NOMO-1 treated with dmso at 0.1 percent for 144 hours (cell line): ENCODE data around the gene CEACAM1.
"Not testable (repeated sequence)": the region's sequence is repeated elsewhere in the genome, so short reads cannot be mapped to it uniquely, and the experiment has no call there.

Source experiments
- DNase-seq: peaks from one replicate; lab custom pipeline; 2025; ENCODE audit not compliant: unreplicated experiment; lab: John Stamatoyannopoulos, UW

Gene CEACAM1

DNA sequence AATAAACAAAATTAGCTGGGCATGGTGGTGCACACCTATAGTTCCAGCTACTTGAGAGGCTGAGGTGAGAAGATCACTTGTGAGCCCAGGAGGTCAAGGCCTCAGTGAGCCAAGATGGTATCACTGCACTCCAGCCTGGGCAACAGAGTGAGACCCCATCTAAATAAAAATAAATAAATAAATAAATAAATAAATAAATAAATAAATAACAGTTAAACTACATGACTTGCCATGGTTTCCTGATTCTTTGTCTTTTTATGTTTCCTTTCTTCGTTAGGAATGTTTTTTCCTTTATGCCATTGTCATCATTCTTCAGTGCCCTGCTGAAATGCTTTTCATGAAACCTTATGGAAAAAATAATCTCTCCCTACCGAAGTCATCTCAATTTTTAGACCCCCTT is 50.3 kb downstream of the CEACAM1 start:
- no peak for DNase-seq

DNA sequence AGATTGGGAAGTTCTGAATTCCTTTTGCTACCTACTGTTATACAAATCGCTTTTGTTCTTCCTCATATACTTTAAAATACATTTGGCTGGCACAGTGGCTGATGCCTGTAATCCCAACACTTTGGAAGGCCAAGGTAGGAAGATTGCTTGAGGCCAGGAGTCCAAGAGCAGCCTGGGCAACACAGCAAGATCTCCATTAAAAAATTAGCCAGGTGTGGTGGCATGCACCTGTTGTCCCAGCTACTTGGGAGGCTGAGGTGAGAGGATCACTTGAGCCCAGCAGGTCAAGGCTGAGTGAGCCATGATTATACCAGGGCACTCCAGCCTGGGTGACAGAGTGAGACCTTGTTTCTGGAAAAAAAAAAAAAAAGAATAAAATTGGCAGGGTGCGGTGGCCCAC is 51.2 kb downstream of the CEACAM1 start:
- no peak for DNase-seq

DNA sequence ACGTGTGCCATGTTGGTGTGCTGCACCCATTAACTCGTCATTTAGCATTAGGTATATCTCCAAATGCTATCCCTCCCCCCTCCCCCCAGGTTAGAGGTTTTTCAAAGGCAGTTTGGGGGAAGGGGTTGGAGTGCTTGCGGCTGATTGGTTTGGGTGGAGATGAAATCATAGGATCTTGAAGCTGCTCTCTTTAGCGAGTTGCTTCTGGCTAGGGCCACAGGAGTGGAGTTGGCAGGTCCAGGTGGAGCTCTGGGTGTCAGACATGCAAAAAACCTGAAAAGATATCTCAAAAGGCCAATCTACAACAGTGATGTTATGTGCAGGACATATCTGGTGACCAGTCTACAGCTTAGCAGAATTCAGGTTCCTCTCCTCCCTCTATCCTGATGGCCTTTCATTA is 52.9 kb downstream of the CEACAM1 start:
- DNase-seq = no peak

DNA sequence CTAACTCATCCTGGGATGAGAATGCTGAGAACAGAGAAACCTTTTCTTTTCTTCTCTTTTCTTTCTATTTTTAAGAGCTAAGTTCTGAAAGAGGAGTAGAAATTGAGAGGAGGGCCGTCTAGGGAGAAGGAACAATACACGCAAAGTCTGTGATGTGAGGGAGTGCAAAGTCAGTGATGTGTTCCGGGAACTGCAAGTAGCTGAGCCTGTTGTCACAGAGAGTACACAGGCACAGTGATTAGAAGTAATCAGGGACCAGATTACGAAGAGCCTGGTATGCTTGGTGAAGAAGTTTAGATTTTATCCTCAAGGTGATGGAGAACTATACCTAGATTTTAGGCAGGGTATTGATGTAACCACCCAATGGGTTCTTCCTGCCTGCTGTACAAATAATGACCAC is 53.5 kb downstream of the CEACAM1 start:
- DNase-seq = no peak

DNA sequence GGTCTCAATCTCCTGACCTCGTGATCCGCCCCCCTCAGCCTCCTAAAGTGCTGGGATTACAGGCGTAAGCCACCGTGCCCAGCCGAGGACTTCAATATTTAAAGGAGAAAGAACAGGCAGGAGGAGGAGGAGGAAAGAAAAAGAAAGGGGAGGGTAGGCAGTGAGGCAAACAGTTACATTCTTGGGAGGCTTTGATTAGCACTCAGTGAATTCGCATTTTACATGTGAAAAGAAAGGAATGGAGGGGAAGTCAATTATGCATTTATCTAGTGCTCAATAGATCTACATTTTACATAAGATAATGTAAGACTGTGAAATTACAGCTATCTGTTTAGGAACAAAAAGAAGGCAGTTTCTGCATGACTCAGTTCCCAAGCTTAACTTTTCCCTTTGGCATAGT is 54.6 kb downstream of the CEACAM1 start:
- DNase-seq = no peak

DNA sequence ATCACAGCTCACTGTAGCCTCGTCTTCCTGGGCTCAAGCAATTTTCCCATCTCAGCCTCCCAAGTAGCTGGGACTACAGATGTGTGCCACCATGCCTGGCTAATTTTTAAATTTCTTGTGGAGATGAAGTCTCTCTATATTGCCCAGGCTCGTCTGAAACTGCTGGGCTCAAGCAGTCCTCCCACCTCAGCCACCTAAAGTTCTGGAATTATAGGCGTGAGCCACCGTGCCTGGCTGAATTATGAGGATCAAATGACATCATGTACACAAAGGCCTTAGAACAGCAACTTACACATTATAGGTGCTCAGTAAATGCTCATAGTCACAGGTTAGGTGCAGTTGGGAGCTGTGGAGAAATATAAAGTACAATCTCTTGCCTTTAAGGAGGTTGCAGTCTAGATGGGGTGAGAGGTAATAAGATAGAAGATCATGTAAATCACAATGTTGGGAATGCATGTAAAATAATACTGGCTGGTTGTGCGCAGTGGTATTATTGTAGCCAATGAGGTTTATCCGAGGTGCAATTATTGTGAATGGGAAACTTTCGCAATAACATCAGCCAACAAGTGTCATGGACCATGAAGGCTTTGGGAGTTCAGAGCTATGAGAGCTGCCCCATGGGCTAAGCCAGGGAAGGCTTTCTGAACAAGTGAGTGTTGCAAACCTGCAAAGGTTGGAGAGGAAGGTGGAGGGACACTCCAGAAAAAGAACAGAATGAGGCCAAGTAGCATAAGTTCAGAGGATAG is 55.7 kb downstream of the CEACAM1 start:
- DNase-seq = no peak

DNA sequence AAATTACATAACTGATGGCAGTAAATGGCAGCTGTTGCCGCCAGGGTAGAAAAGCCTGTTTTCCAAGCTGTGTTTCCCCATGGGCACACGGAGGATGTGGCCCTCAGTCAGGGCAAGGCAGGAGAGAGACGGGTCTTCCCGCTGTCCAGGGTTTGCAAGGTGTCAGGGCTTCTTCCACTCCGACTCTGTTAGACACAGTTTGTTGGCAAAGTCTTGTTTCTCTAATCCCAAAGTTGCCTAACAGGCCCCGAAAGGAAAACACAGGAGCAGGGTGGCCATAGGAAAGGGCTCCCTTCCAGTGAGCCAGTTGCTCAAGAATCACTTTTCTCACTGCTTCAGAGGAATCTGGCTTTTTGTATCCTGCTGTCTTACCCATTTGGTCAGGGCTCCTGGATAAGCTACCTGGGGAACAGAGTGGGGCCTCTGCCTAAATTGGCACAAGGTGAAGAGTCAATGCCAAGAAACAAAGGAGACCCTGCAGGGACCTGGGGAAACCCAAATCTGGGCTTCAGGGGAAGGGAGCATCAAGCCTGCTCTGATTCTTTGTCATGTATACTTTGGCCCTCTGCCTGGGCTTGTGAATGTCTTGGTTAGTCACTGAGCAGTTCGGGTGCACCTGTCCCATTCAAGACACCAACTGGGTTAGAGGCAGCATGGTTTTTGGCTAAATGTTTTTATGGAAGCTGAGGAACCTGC is 56.6 kb downstream of the CEACAM1 start:
- no peak for DNase-seq

DNA sequence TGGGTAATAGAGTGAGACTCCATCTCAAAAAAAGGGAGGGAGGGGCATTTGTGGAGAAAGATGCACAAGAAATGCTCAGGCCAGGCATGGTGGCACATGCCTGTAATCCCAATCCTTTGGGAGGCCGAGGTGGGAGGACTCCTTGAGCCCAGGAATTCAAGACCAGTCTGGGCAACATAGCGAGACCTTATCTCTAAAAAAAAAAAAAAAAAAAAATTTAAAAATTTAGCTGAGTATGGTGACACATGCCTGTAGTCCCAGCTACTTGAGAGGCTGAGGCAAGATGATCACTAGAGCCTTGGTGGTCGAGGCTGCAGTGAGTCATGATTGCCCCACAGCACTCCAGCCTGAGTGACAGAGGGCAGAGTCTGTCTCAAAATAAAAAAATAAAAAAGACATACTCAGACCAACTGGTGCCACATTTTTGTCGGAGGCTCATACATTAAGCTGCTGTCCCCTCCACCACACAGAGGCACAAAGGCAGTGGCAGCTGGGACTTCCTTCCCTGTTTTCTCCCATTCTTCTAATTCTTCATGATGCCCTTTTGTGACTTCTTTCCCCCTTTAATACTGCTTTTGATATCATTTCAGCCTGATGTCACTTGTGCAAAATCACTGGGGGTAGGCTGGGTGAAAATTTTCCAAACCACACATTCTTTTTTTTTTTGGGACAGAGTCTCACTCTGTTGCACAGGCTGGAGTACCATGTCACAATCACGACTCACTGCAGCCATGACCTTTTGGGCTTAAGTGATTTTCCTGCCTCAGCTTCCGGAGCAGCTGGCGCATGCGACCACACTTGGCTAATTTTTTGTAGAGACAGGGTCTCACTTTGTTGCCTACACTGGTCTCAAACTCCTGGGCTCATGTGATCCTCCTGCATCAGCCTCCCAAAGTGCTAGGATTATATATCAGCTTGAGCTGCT is 58.7 kb downstream of the CEACAM1 start:
- DNase-seq = no peak

DNA sequence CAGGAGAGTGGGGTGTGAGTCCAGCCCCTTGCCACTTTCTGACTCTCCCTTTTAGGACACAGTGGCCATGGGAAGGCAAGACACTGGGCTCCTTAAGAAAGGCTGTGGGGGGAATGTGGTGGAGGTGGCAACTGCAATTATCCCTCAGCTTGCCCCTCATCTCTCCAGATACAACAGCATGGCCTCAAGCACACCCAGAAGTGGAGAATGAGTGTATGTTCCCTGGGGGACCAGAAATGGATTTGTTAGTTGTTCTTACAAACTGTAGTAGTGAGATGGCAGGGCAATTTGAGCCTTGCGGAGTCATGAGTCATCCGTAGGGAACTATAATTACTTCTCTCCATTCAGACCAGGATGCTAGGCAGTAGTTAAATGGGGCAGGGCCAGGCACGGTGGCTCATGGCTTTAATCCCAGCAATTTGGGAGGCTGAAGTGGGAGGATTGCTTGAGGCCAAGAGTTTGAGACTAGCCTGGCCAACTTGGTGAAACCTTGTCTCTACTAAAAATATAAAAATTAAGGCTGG is 59.9 kb downstream of the CEACAM1 start:
- no peak for DNase-seq

DNA sequence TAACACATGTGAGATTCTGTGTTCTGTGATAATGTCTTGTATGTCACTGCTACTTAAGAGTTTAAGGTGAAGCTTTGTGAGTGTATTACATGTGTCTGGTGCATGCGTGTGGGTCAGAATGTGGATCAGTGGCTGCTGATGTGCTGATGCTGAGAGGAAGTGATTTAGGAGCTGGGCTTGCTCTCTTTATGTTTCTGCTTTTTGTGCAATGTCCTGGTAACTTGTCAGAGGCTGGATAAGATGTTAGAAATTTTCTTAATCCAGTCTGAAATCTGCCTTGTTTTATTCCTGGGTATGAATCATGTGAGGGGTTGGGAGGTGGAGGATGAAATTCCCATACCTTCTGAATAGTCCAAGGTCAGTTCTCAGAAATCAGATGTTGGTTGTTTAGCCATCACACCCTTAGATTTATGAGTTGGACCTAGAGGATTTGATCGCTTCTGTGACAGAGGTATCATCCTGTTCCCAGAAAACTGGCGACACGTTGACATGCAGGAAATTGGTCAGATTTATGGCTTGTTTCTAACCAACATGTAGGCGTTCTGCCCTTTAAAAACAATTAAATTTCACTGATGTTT is 61.0 kb downstream of the CEACAM1 start:
- peak; percentile 17 for DNase-seq

DNA sequence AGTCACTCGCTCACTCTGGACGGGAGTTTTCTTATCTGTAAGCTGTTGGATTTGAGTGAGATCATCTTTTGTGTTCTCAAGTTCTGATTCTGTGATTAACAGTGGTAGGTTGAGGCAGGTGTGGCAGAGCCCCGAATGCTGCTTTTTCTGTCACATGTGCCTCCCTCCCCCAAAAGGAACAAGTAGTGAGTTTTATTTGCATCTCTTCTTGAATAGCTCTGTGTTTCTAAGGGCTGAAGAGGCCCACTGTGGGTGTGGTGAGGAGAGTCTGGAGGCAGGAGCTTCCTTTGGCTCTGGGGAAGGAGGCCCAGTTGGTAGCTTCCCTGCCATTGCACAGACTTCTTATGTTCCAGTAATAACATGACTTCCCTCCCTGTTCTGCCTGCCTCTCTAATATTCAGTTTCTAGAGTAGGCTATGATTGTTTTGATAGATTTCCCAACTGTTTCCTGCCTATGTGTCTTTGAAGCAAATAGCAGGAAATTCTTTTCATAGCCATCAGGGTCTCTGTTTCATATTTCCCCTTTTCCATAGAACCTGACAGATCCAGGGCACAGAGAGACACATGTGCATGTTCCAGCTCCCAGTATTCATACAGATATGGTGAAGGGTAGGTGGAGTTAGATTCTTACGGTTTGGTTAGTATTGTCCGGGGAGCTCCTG is 61.6 kb downstream of the CEACAM1 start:
- DNase-seq = no peak

DNA sequence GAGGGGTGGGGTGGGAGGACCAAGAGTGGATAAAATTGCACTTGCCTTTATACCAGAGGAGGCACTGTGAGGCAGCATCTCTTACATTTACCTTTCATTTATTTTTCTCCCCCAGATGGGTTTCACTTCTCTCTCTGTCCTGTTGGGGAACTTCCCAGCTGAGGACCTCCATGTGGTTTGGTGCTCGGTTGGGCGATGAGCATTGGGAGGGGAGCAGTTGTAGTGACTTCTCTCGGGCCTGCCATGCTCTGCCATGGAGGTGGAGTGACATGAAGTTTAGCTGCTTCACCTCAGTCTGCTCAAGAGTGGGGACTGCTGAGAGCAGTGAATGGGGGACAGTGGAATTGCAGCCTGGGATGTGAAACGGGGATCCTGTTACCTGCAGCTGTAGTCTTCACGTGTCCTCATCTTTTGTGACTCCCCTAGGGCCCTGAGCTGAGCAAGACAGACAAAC is 62.4 kb downstream of the CEACAM1 start:
- DNase-seq = no peak

DNA sequence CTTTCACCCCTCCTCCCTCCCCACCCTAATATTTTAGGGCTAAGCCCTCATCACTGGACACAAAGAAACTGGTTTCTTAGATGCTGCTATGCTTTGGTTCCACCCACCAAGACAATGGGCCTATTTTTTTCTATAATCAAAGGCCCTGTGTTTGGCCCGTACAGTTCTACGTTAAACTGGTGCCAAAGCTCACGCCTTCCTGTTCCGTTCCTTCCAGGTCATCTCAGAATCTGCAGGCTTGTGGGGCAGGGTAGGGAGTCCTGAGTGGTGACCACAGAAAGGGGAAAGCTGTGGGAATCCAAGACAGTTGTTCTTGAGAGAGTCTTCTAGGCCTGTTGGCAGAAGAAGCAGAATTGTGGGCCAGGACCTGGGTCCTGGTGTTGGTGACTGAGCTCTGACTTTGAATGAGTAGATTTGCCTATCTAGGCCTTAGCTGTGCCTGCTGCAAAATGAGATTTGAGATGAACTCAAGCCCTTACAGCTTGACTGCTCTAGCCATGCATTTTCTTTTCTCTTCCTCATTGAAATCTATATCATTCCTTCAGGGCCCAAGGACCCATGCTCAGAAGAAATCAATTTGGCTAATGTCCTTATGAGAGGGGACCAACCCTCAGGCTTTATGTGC is 66.5 kb downstream of the CEACAM1 start:
- no peak for DNase-seq

DNA sequence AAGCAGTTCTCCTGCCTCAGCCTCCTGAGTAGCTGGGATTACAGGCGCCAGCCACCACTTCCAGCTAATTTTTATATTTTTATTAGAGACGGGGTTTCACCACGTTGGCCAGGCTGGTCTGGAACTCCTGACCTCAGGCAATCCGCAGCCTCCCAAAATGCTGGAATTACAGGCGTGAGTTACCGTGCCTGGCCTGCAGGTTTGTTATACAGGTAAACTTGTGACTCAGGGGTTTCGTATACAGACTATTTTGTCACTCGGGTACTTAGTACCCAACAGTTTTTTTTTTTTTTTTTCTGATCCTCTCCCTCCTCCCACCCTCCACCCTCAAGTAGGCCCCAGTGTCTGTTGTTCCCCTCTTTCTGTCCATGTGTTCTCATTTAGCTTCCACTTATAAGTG is 67.0 kb downstream of the CEACAM1 start:
- not testable (repeated sequence) for DNase-seq

DNA sequence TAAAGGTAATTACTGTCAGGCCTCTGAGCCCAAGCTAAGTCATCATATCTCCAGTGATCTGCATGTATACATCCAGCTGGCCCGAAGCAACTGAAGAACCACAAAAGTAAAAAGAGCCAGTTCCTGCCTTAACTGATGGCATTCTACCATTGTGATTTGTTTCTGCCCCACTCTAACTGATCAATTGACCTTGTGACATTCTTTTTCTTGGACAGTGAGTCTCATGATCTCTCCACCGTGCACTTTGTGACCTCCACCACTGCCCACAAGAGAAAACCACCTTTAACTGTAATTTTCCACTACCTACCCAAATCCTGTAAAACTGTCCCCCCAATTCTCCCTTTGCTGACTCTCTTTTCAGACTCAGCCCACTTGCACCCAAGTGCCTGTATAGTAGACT is 68.4 kb downstream of the CEACAM1 start:
- DNase-seq = no peak
